ENCODE measurements around the gene CUL5.
"Not testable (repeated sequence)": the region's sequence is repeated elsewhere in the genome, so short reads cannot be mapped to it uniquely, and the experiment has no call there.

Gene CUL5

GRCh38 chr11:108025387-108026080, 16.8 kb downstream of the CUL5 start:
- TF ChIP-seq CTCF (conservative IDR thresholded peaks at IDR 0.05; ENCODE audit: low read depth, low read length): peak; percentile 18; the same call in 1 of the 2 replicates
- Histone ChIP-seq H3K27ac (peak overlapping the region; percentile 56), H3K9ac (no peak overlapping the region), H2AFZ (ENCODE audit: low read depth) (no peak overlapping the region), H3K27me3 (ENCODE audit: insufficient read depth, low read depth) (no peaks in the 10 kb centered on the region), H4K20me1 (ENCODE audit: insufficient read depth) (no peaks in the 10 kb centered on the region), H3K79me2 (ENCODE audit: insufficient read depth, low read depth) (peaks cover 73% of the 10 kb centered on the region; the same call in 1 of the 2 replicates), H3K4me1 (ENCODE audit: low read depth, poor library complexity, severe bottlenecking) (peaks cover 32% of the 10 kb centered on the region), H3K36me3 (ENCODE audit: insufficient read depth) (no peaks in the 10 kb centered on the region), H3K4me3 (IDR thresholded peaks at IDR 0.05; ENCODE audit: insufficient read depth, low read depth, low read length) (no peak overlapping the region), H3K4me2 (peak overlapping the region; percentile 44; the same call in 1 of the 2 replicates)

- Histone ChIP-seq H2AFZ (ENCODE audit: low read depth) (no peak overlapping the region), H3K9ac (no peak overlapping the region), H4K20me1 (ENCODE audit: insufficient read depth) (no peaks in the 10 kb centered on the region), H3K36me3 (ENCODE audit: insufficient read depth) (no peaks in the 10 kb centered on the region), H3K4me2 (no peak overlapping the region), H3K27me3 (ENCODE audit: insufficient read depth, low read depth) (no peaks in the 10 kb centered on the region), H3K79me2 (ENCODE audit: insufficient read depth, low read depth) (peaks cover 75% of the 10 kb centered on the region; the same call in 1 of the 2 replicates), H3K4me1 (ENCODE audit: low read depth, poor library complexity, severe bottlenecking) (peaks cover 32% of the 10 kb centered on the region), H3K4me3 (IDR thresholded peaks at IDR 0.05; ENCODE audit: insufficient read depth, low read depth, low read length) (no peak overlapping the region), H3K27ac (no peak overlapping the region)
- no peak for TF ChIP-seq CTCF (conservative IDR thresholded peaks at IDR 0.05; ENCODE audit: low read depth, low read length)
Observed at GRCh38 chr11:108027057-108027456, 18.4 kb downstream of the CUL5 start.

GRCh38 chr11:108028822-108029441, 20.2 kb downstream of the CUL5 start:
- H4K20me1 ChIP-seq (ENCODE audit: insufficient read depth); H3K27me3 ChIP-seq (ENCODE audit: insufficient read depth, low read depth); H2AFZ ChIP-seq (ENCODE audit: low read depth); H3K9ac ChIP-seq; H3K27ac ChIP-seq; H3K4me2 ChIP-seq; H3K36me3 ChIP-seq (ENCODE audit: insufficient read depth); H3K4me3 ChIP-seq (IDR thresholded peaks at IDR 0.05; ENCODE audit: insufficient read depth, low read depth, low read length): not testable (repeated sequence)
- peaks cover 40% of the 10 kb centered on the region for H3K4me1 ChIP-seq (ENCODE audit: low read depth, poor library complexity, severe bottlenecking)
- peaks cover 62% of the 10 kb centered on the region; the same call in 1 of the 2 replicates for H3K79me2 ChIP-seq (ENCODE audit: insufficient read depth, low read depth)

- H3K9ac ChIP-seq; H3K27ac ChIP-seq; H3K4me3 ChIP-seq (IDR thresholded peaks at IDR 0.05; ENCODE audit: insufficient read depth, low read depth, low read length); H3K36me3 ChIP-seq (ENCODE audit: insufficient read depth); H4K20me1 ChIP-seq (ENCODE audit: insufficient read depth); H3K4me2 ChIP-seq; H3K27me3 ChIP-seq (ENCODE audit: insufficient read depth, low read depth); H2AFZ ChIP-seq (ENCODE audit: low read depth): not testable (repeated sequence)
- Histone ChIP-seq H3K79me2 (ENCODE audit: insufficient read depth, low read depth) (peaks cover 37% of the 10 kb centered on the region; the same call in 1 of the 2 replicates), H3K4me1 (ENCODE audit: low read depth, poor library complexity, severe bottlenecking) (peaks cover 13% of the 10 kb centered on the region)
Observed at GRCh38 chr11:108031604-108032003, 22.9 kb downstream of the CUL5 start.

GRCh38 chr11:108032800-108033199, 24.1 kb downstream of the CUL5 start:
- TF ChIP-seq CTCF (conservative IDR thresholded peaks at IDR 0.05; ENCODE audit: low read depth, low read length): no peak
- H3K4me1 ChIP-seq (ENCODE audit: low read depth, poor library complexity, severe bottlenecking): peaks cover 10% of the 10 kb centered on the region
- no peak overlapping the region for H3K27ac ChIP-seq
- H3K79me2 ChIP-seq (ENCODE audit: insufficient read depth, low read depth): peaks cover 25% of the 10 kb centered on the region; the same call in 1 of the 2 replicates
- H3K4me2 ChIP-seq: no peak overlapping the region
- no peaks in the 10 kb centered on the region for H3K36me3 ChIP-seq (ENCODE audit: insufficient read depth)
- H3K27me3 ChIP-seq (ENCODE audit: insufficient read depth, low read depth): no peaks in the 10 kb centered on the region
- H2AFZ ChIP-seq (ENCODE audit: low read depth): no peak overlapping the region
- H4K20me1 ChIP-seq (ENCODE audit: insufficient read depth): no peaks in the 10 kb centered on the region
- no peak overlapping the region for H3K9ac ChIP-seq
- no peak overlapping the region for H3K4me3 ChIP-seq (IDR thresholded peaks at IDR 0.05; ENCODE audit: insufficient read depth, low read depth, low read length)
